Sigmoid colon (tissue), 7 donors: ENCODE measurements around the gene LPCAT1. TPM values are rescaled to one million over a fixed set of nuclear protein-coding genes. Genes with fewer than 3 reads are reported as not detected.

Source experiments
- DNase-seq: peaks from one replicate; pipeline ENCODE4 v3.0.0-alpha.2; 2019
- H3K27ac ChIP-seq, 4 donors: fragments of 200-600 bp; sonication (generic); one replicate each; pipeline ENCODE4 v1.5.1; 2016 to 2019; ENCODE audit warnings: mild to moderate bottlenecking in 1 of 4
- H3K27me3 ChIP-seq, 3 donors: fragments of 200-600 bp; sonication (generic); one replicate each; pipeline ENCODE4 v1.5.1; 2019; ENCODE audit warnings: mild to moderate bottlenecking in 1 of 3
- H3K36me3 ChIP-seq, 4 donors: fragments of 200-600 bp; sonication (generic); one replicate each; pipeline ENCODE4 v1.5.1; 2016 to 2019
- H3K4me1 ChIP-seq, 4 donors: fragments of 200-600 bp; sonication (generic); one replicate each; pipeline ENCODE4 v1.5.1; 2017 to 2019
- H3K4me3 ChIP-seq, 4 donors: fragments of 200-600 bp; sonication (generic); one replicate each; pipeline ENCODE4 v1.5.1; 2017 to 2019; ENCODE audit warnings: mild to moderate bottlenecking in 2 of 4, moderate library complexity in 1 of 4
- H3K9me3 ChIP-seq, 4 donors: fragments of 200-600 bp in 3 of 4; sonication (generic) in 3 of 4; one replicate each; pipeline versions ENCODE4 v1.5.1 to v1.6.1; 2013 to 2019
- EP300 ChIP-seq, 4 donors: sonication (generic); formaldehyde crosslinking; IDR thresholded peaks; one replicate each; pipeline ENCODE4 v1.6.1; 2017; ENCODE audit warnings: antibody characterized with exemption in 4 of 4
- POLR2A ChIP-seq, 2 donors: fragments of 450-650 bp; IDR thresholded peaks; one replicate each; pipeline ENCODE4 v1.6.1; 2016; ENCODE audit warnings: antibody characterized with exemption in 2 of 2, mild to moderate bottlenecking in 2 of 2, moderate library complexity in 2 of 2
- POLR2AphosphoS5 ChIP-seq, 4 donors: sonication (generic); formaldehyde crosslinking; IDR thresholded peaks; one replicate each; pipeline ENCODE4 v1.6.1; 2017; ENCODE audit warnings: antibody characterized with exemption in 4 of 4
- WGBS, 2 donors: extraction: QIAGEN DNeasy Blood & Tissue Kit; methylation state at CpG; one replicate each; pipeline ENCODE4 v1.1.7; 2013; 5-methylcytosine and 5-hydroxymethylcytosine counted together
- intact Hi-C: fragments of 100-400 bp; cut with DNase I; formaldehyde crosslinking; loops from one replicate; pipeline ENCODE4 v1.15.1; 2023
- polyA plus RNA-seq, 3 donors: library from polyadenylated mRNA; stranded (reverse); fragments of 200-250 nt; gene quantifications; one replicate each; pipeline ENCODE4 v1.2.3, GENCODE V29; 2013
- total RNA-seq, 4 donors: library from RNA; depleted of rRNA; stranded (reverse); fragments of >200 nt; gene quantifications; one replicate each; pipeline ENCODE4 v1.1.0, GENCODE V29; 2016
- TF ChIP-seq, protein P1 (sequence below), 4 experiments: fragments of 450-650 bp in 3 of 4; fragments of 200-600 bp in 1 of 4; IDR thresholded peaks; one replicate each; pipeline ENCODE4 v1.5.1; 2016 to 2019; ENCODE audit warnings: antibody characterized with exemption in 4 of 4, mild to moderate bottlenecking in 3 of 4, moderate library complexity in 2 of 4
- donor health status: healthy with polysubstance abuse.
- donor health status: Bipolar disorder and iron deficiency.
- donor health status: healthy.

LPCAT1 gene
- total and polyA plus RNA-seq, 7 donors, result 4.2 to 35.1 (median 22.2) TPM

DNA sequence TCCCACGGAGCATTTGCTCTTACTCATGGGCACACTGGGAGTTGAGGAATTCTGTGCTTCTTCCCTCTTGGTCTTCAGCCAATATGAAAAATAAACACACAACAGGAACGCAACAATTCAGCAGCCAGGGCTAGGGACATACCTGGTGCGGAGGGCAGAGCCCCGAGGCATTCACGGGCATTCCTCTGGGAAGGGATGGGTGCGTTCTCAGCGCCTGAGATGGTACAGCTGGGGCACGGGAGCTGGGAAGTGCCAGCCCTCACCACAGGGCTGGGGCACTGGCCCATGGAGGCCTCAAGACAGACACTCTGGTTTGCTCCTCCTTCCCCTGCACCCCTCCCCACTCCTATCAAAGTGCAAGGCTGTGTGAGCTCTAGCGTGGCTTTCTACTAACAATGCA lies 80.6 kb downstream of the LPCAT1 start:
- peaks cover 35 to 95% (median 70%) of the 10 kb centered on the region in 3 donors for H3K27me3 ChIP-seq
- intact Hi-C loops, result no loop called here
- no peak overlapping the region for H3K27ac ChIP-seq
- DNase-seq, result no peak
- no peaks in the 10 kb centered on the region for H3K9me3 ChIP-seq
- 49 to 71% methylated on average over 9 of the region's 9 CpGs for WGBS, 2 donors
- TF ChIP-seq EP300 (IDR thresholded peaks at IDR 0.05) (no peak), POLR2AphosphoS5 (IDR thresholded peaks at IDR 0.05) (no peak), POLR2A (IDR thresholded peaks at IDR 0.05) (no peak)
- TF ChIP-seq, protein P1, sequence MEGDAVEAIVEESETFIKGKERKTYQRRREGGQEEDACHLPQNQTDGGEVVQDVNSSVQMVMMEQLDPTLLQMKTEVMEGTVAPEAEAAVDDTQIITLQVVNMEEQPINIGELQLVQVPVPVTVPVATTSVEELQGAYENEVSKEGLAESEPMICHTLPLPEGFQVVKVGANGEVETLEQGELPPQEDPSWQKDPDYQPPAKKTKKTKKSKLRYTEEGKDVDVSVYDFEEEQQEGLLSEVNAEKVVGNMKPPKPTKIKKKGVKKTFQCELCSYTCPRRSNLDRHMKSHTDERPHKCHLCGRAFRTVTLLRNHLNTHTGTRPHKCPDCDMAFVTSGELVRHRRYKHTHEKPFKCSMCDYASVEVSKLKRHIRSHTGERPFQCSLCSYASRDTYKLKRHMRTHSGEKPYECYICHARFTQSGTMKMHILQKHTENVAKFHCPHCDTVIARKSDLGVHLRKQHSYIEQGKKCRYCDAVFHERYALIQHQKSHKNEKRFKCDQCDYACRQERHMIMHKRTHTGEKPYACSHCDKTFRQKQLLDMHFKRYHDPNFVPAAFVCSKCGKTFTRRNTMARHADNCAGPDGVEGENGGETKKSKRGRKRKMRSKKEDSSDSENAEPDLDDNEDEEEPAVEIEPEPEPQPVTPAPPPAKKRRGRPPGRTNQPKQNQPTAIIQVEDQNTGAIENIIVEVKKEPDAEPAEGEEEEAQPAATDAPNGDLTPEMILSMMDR (IDR thresholded peaks at IDR 0.05), result no peak
- no peak overlapping the region for H3K4me3 ChIP-seq
- H3K4me1 ChIP-seq, result peaks cover 0 to 21% (median 19%) of the 10 kb centered on the region in 4 donors
- H3K36me3 ChIP-seq, result no peaks in the 10 kb centered on the region

DNA sequence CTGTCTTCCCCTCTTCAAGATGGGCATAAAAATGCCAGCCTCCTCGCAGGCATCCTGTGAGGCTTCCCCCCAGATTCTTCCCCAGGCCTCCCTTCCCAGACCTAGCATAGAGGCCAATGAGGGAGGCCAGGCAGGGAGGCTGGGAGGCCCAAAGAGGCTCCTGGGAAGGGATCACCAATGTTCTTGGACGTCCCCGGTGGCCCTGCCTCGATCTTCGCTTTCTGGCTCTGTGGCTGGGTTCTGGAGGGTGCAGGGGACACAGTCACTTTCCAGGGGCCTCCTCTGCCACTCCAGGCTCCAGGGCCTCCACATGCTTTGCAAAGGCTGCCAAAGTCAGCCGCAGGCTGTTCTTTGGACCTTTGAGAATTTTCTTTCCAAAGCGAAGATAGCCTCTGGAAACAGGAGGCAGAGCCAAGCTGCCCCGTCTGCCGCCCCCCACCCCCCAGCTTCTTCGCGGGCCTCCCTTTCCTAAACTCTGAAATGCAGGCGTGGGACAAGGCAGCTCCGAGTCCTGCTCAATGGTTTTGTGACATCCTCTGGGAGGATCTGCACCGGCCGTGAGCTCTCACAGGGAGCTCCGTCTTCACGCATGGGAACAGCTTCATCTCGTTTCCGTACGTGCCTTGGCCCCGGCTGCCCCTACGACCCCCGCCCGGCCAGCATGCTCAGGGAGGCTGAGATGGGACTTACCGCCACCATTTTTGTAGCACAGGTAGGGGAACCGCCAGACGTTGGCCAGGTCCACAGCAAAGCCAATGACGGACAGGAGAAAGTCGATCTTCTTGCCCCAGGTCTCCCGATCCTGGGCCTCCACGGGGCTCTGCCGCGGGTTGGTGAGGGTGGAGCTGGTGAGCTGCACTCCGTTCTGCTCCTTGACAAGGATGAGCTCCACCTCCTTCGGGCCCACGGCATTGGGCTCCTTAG lies 81.3 kb downstream of the LPCAT1 start:
- H3K4me3 ChIP-seq, result no peak overlapping the region
- H3K36me3 ChIP-seq, result no peaks in the 10 kb centered on the region
- DNase-seq, result no peak
- no peaks in the 10 kb centered on the region for H3K9me3 ChIP-seq
- no peak overlapping the region for H3K27ac ChIP-seq
- no peak for TF ChIP-seq POLR2AphosphoS5 (IDR thresholded peaks at IDR 0.05)
- TF ChIP-seq, protein P1 (IDR thresholded peaks at IDR 0.05), result no peak
- no peak for TF ChIP-seq POLR2A (IDR thresholded peaks at IDR 0.05)
- no peak for TF ChIP-seq EP300 (IDR thresholded peaks at IDR 0.05)
- peaks cover 0 to 21% (median 19%) of the 10 kb centered on the region in 4 donors for H3K4me1 ChIP-seq
- WGBS, 2 donors, result 72 to 73% methylated on average over 36 of the region's 36 CpGs
- H3K27me3 ChIP-seq, result peaks cover 32 to 93% (median 70%) of the 10 kb centered on the region in 3 donors
- intact Hi-C loops, result no loop called here

DNA sequence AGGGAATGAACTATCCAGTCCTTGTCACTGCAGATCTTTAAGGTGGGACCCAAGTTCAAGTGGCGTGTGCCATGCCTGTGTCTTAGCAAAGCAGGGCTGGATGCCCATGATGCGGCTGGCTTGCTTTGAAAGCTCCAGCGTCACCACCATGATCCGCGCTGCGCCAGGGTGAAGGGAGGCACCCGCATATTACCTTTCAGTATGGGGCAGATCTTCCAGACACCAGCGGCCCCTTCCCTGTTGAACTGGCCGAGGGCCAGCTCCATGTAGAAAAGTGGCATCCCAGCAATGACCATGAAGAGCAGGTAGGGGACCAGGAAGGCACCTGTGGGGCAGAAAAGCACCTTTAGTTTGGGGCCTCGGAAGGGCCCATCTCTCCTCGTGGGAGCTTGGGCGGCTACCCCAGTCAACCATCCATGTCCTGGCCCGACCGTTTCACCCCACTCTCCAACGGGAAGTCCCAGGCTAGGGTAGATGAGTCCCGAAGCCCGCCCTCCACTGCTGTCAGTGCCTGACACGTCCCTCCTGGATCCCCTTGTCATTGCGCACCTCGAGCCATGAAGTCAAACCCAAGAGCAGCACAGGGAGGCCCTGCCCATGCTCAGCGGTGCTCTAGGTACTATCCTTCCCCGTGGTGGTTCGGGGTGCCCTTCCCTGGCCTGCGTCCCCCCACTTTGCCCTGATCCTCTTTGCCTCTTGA lies 82.4 kb downstream of the LPCAT1 start:
- H3K4me3 ChIP-seq, result no peak overlapping the region
- WGBS, 2 donors, result 90 to 91% methylated on average over 24 of the region's 24 CpGs
- H3K27ac ChIP-seq, result no peak overlapping the region
- TF ChIP-seq POLR2A (IDR thresholded peaks at IDR 0.05), result no peak
- no peak for TF ChIP-seq EP300 (IDR thresholded peaks at IDR 0.05)
- TF ChIP-seq POLR2AphosphoS5 (IDR thresholded peaks at IDR 0.05), result no peak
- TF ChIP-seq, protein P1 (IDR thresholded peaks at IDR 0.05), result no peak
- intact Hi-C loops, result no loop called here
- H3K27me3 ChIP-seq, result peaks cover 32 to 82% (median 62%) of the 10 kb centered on the region in 3 donors
- H3K9me3 ChIP-seq, result no peaks in the 10 kb centered on the region
- DNase-seq, result no peak
- no peaks in the 10 kb centered on the region for H3K36me3 ChIP-seq
- H3K4me1 ChIP-seq, result peaks cover 0 to 21% (median 19%) of the 10 kb centered on the region in 4 donors

DNA sequence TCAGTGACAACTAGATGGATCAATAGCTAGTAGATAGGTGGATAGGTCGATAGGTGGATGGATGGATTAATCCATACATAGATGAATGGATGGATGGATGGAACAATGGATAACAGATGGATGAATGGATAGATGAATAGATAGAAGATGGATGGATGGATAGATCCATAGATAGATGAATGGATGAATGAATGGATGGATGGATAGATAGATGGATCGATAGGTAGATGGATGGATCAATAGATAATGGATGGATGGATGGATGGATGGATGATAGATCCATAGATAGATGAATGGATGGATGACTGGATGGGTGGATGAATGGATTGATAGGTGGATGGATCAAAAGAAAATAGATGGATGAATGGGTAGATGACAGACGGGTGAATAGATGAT lies 83.7 kb downstream of the LPCAT1 start:
- DNase-seq, result no peak
- Histone ChIP-seq H3K27me3 (peaks cover 21 to 70% (median 49%) of the 10 kb centered on the region in 3 donors), H3K4me3 (no peak overlapping the region), H3K36me3 (no peaks in the 10 kb centered on the region), H3K4me1 (peaks cover 0 to 10% (median 8%) of the 10 kb centered on the region in 4 donors), H3K27ac (no peak overlapping the region), H3K9me3 (no peaks in the 10 kb centered on the region)
- WGBS, 2 donors, result 87 to 92% methylated on average over 3 of the region's 3 CpGs
- TF ChIP-seq POLR2A (IDR thresholded peaks at IDR 0.05) (no peak), EP300 (IDR thresholded peaks at IDR 0.05) (no peak), POLR2AphosphoS5 (IDR thresholded peaks at IDR 0.05) (no peak)
- TF ChIP-seq, protein P1 (IDR thresholded peaks at IDR 0.05), result no peak
- intact Hi-C loops, result no loop called here
